Measurements from ENCODE around the gene VAPB.

VAPB gene

DNA sequence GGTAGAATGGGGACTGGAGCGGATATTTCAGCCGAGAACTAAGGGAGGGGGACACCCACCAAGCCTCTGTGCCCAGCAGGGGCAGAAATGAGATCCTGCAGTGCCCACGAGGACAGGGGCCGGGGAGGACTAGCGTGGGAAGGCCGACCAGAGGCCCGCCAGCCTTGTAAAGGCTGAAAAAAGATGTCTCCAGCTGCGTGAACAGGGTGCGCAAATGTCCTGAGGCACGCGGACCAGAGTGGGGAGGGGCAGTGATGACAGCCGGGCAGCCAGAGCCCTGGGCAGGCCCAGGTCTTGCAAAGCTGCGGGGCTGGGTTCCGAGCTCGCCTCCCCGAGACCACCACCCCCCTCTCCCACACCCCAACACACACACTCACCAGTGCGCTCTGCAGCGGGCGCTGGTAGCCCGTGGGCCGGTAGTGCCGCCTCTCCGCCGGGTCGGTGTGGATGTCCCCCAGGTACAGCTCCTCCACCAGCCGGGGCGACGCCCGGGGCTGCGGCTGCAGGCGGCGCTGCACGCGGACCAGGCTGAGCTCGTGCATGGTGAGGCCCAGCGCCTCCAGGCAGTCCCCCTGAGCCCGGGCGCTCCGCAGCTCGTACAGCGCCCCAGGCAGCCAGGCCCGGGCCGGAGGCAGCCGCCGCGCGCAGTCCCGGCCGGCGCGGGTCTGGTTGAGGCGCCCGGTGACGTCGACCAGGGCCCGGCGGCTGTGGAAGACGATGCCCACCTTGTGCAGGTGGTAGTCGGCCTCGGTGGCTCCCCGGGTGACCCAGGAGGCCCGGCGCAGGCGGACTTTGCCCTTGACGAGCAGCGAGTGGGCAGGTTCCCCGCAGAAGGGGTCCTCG is 77.9 kb downstream of the VAPB start:
- Histone ChIP-seq H3K9me3 (ENCODE audit: control insufficient read depth, insufficient read depth, low read depth, low read length) (no peaks in the 10 kb centered on the region), H3K27ac (ENCODE audit: extremely low read depth, low read depth, low read length) (no peak overlapping the region), H3K4me1 (ENCODE audit: control insufficient read depth, insufficient read depth, low read length) (no peaks in the 10 kb centered on the region), H3K4me3 (ENCODE audit: low read depth, low read length) (no peak overlapping the region), H3K36me3 (ENCODE audit: control insufficient read depth in 2 of 2, insufficient read depth in 1 of 2, low read length in 2 of 2) (no peaks in the 10 kb centered on the region)
- ChIA-PET POLR2A (no interaction called here), CTCF (interaction anchor here (1.5 kb wide), 1 partner anchor 15 kb away, joined by 3 read pairs; no protein-coding TSS in a partner anchor)
- TF ChIP-seq ZNF184 (tag by site-specific recombination; IDR thresholded peaks at IDR 0.05), result no peak
- TF ChIP-seq ZNF623 (tag by site-specific recombination; IDR thresholded peaks at IDR 0.05), result peak; percentile 49
- TF ChIP-seq ZNF133 (tag by site-specific recombination; IDR thresholded peaks at IDR 0.05), result no peak

DNA sequence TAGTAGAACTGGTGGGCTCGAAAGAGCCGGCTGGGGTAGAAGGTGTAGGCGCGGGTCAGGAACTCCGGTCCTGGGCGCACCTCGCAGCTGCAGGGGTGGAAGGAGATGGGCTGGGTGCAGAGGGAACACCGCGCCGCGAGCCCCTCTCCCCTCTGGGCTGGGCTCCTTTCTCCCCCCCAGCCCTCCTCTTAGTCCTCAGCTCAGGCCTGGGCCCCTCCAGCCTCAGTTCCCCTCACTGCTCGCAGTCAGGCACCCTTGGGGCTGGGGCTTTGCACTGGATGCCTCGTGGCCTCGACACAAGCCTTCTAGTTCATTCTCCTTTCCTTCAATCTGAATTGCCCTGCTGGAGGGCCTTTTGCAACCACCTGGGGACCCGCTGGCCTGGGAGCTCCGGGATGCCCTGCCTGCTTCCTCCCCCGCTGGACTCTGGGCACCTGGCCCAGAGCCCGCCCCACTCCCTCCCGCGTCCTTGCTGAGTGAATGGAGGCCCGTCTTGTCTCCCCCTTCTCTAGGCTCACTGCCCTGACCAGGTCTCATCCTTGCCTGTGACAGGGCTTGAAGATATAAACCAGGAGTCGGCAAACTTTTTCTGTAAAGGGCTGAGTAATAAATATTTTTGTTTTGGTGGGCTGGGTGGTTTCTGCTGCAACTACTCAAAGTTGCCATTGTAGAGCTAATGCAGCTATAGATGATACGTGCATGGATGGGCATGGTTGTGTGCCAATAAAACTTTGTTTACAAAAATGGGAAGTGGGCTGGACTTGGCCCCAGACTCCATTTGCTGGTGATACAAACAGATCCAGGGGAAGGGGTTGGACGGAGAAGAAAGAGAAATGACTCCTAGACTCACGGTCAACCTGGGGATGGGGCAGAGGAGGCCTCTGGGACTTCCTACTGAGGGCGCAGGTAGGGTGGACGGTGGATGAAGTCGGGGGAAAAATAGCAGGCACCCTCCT is 78.8 kb downstream of the VAPB start:
- Histone ChIP-seq H3K4me3 (ENCODE audit: low read depth, low read length) (no peak overlapping the region), H3K36me3 (ENCODE audit: control insufficient read depth in 2 of 2, insufficient read depth in 1 of 2, low read length in 2 of 2) (no peaks in the 10 kb centered on the region), H3K4me1 (ENCODE audit: control insufficient read depth, insufficient read depth, low read length) (no peaks in the 10 kb centered on the region), H3K9me3 (ENCODE audit: control insufficient read depth, insufficient read depth, low read depth, low read length) (no peaks in the 10 kb centered on the region), H3K27ac (ENCODE audit: extremely low read depth, low read depth, low read length) (no peak overlapping the region)
- POLR2A ChIA-PET, result no interaction called here
- CTCF ChIA-PET, result interaction anchor here (1.5 kb wide), 1 partner anchor 14 kb away, joined by 3 read pairs; no protein-coding TSS in a partner anchor
- TF ChIP-seq ZNF747 (tag by site-specific recombination; IDR thresholded peaks at IDR 0.05) (no peak), ZNF629 (tag by site-specific recombination; IDR thresholded peaks at IDR 0.05) (no peak), ZNF221 (tag by site-specific recombination; IDR thresholded peaks at IDR 0.05; ENCODE audit: borderline replicate concordance) (no peak), GLIS1 (tag by site-specific recombination; IDR thresholded peaks at IDR 0.05) (peak; percentile 45), ZIC2 (tag by site-specific recombination; IDR thresholded peaks at IDR 0.05) (peak; percentile 24; the same call in 1 of the 2 replicates)

DNA sequence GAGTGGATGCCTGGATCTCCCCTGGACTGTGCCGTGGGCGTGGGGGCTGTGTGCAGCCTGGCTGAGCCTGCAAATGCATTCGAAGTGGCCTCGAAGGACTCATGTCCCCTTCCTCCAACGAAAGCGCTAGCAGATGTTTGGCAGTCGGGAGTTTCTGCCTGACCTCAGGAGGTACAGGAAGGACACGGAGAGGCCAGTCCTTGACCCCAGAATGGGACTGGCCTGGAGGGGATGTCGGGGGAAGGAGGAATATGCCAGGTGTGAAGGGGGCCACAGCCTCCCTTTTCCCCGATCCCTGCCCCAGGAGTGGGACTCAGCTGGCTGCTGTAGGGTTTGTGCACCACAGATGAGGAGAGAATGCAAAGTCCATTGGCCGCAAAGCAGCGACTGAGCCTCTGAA is 80.6 kb downstream of the VAPB start:
- ChIA-PET CTCF (interaction anchor here (0.7 kb wide), 1 partner anchor 947 kb away, joined by 3 read pairs; no protein-coding TSS in a partner anchor), POLR2A (no interaction called here)

More for the DNA sequence above, 80.6 kb downstream of the VAPB start:
- Histone ChIP-seq H3K4me3 (ENCODE audit: low read depth, low read length) (no peak overlapping the region), H3K4me1 (ENCODE audit: control insufficient read depth, insufficient read depth, low read length) (no peaks in the 10 kb centered on the region), H3K36me3 (ENCODE audit: control insufficient read depth in 2 of 2, insufficient read depth in 1 of 2, low read length in 2 of 2) (no peaks in the 10 kb centered on the region), H3K9me3 (ENCODE audit: control insufficient read depth, insufficient read depth, low read depth, low read length) (no peaks in the 10 kb centered on the region), H3K27ac (ENCODE audit: extremely low read depth, low read depth, low read length) (no peak overlapping the region)
- no peak for TF ChIP-seq ZNF311 (tag by site-specific recombination; IDR thresholded peaks at IDR 0.05; ENCODE audit: borderline replicate concordance)
- TF ChIP-seq HOXD13 (CRISPR knock-in tag; IDR thresholded peaks at IDR 0.05; ENCODE audit: borderline replicate concordance), result no peak
- TF ChIP-seq FEZF1 (tag by site-specific recombination; IDR thresholded peaks at IDR 0.05), result no peak
- no peak for TF ChIP-seq ZNF529 (tag by site-specific recombination; IDR thresholded peaks at IDR 0.05; ENCODE audit: insufficient replicate concordance)
- TF ChIP-seq, protein P1, sequence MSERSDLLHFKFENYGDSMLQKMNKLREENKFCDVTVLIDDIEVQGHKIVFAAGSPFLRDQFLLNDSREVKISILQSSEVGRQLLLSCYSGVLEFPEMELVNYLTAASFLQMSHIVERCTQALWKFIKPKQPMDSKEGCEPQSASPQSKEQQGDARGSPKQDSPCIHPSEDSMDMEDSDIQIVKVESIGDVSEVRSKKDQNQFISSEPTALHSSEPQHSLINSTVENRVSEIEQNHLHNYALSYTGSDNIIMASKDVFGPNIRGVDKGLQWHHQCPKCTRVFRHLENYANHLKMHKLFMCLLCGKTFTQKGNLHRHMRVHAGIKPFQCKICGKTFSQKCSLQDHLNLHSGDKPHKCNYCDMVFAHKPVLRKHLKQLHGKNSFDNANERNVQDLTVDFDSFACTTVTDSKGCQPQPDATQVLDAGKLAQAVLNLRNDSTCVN (tag by site-specific recombination; optimal IDR thresholded peaks at IDR 0.05), result no peak
- TF ChIP-seq BCL11B (tag by site-specific recombination; IDR thresholded peaks at IDR 0.05; ENCODE audit: low read depth), result no peak
- no peak for TF ChIP-seq ZBTB7A (tag by site-specific recombination; IDR thresholded peaks at IDR 0.05; ENCODE audit: low read depth)
- no peak for TF ChIP-seq ZNF114 (tag by site-specific recombination; IDR thresholded peaks at IDR 0.05)
- no peak for TF ChIP-seq ZNF132 (tag by site-specific recombination; IDR thresholded peaks at IDR 0.05; ENCODE audit: borderline replicate concordance)
- TF ChIP-seq ZNF837 (tag by site-specific recombination; IDR thresholded peaks at IDR 0.05), result no peak
- TF ChIP-seq GFI1B (tag by site-specific recombination; IDR thresholded peaks at IDR 0.05), result no peak
- TF ChIP-seq, protein P2, sequence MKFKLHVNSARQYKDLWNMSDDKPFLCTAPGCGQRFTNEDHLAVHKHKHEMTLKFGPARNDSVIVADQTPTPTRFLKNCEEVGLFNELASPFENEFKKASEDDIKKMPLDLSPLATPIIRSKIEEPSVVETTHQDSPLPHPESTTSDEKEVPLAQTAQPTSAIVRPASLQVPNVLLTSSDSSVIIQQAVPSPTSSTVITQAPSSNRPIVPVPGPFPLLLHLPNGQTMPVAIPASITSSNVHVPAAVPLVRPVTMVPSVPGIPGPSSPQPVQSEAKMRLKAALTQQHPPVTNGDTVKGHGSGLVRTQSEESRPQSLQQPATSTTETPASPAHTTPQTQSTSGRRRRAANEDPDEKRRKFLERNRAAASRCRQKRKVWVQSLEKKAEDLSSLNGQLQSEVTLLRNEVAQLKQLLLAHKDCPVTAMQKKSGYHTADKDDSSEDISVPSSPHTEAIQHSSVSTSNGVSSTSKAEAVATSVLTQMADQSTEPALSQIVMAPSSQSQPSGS (tag by site-specific recombination; IDR thresholded peaks at IDR 0.05; ENCODE audit: low read depth), result no peak
- no peak for TF ChIP-seq SP7 (tag by site-specific recombination; IDR thresholded peaks at IDR 0.05)
- no peak for TF ChIP-seq ZNF335 (tag by site-specific recombination; conservative IDR thresholded peaks at IDR 0.05)
- TF ChIP-seq, protein P3, sequence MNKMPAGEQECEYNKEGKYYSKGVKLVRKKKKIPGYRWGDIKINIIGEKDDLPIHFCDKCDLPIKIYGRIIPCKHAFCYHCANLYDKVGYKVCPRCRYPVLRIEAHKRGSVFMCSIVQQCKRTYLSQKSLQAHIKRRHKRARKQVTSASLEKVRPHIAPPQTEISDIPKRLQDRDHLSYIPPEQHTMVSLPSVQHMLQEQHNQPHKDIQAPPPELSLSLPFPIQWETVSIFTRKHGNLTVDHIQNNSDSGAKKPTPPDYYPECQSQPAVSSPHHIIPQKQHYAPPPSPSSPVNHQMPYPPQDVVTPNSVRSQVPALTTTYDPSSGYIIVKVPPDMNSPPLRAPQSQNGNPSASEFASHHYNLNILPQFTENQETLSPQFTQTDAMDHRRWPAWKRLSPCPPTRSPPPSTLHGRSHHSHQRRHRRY (tag by site-specific recombination; IDR thresholded peaks at IDR 0.05), result no peak
- no peak for TF ChIP-seq ZNF23 (tag by site-specific recombination; IDR thresholded peaks at IDR 0.05; ENCODE audit: borderline replicate concordance)

Data from HEK293 (cell line).